Keratinocyte (primary cell): Measurements from ENCODE around the gene FGGY. TPM values are rescaled to one million over a fixed set of nuclear protein-coding genes. Genes with fewer than 3 reads are reported as not detected.

ENCODE experiments used
- DNase-seq: peaks from one replicate; pipeline ENCODE4 v3.0.0-alpha.2; 2011; ENCODE audit warnings: low read depth, missing footprints, low spot score
- FAIRE-seq: peaks from 2 replicates; lab custom pipeline; 2011; peaks lifted over from hg19 to GRCh38; lab: Jason Lieb, UNC
- H2AFZ ChIP-seq: 2 replicates; pipeline ENCODE4 v1.6.0; 2012; ENCODE audit warnings: low read length, control low read depth, inconsistent platforms; ENCODE audit not compliant: control insufficient read depth
- H3K27ac ChIP-seq: 2 replicates; pipeline ENCODE4 v1.5.1; 2011; ENCODE audit warnings: low read length; ENCODE audit not compliant: control insufficient read depth, insufficient read depth
- H3K27me3 ChIP-seq: 3 replicates; pipeline ENCODE4 v1.6.0; 2011; ENCODE audit warnings: low read length; ENCODE audit not compliant: control insufficient read depth, insufficient read depth; ENCODE audit errors: extremely low read depth
- H3K36me3 ChIP-seq, 2 experiments: 2 replicates in 1 of 2; 3 replicates in 1 of 2; pipeline ENCODE4 v1.5.1; 2011; ENCODE audit warnings: low read length in 2 of 2, mild to moderate bottlenecking in 1 of 2; ENCODE audit not compliant: control insufficient read depth in 2 of 2, insufficient read depth in 2 of 2; ENCODE audit errors: extremely low read depth in 1 of 2
- H3K4me1 ChIP-seq: 3 replicates; pipeline ENCODE4 v1.5.1; 2011; ENCODE audit warnings: low read length; ENCODE audit not compliant: control insufficient read depth, insufficient read depth; ENCODE audit errors: extremely low read depth
- H3K4me2 ChIP-seq: 3 replicates; pipeline ENCODE4 v1.6.0; 2011; ENCODE audit warnings: low read depth, low read length; ENCODE audit not compliant: control insufficient read depth, insufficient read depth; ENCODE audit errors: extremely low read depth
- H3K4me3 ChIP-seq, 3 experiments: fragments of 200-600 bp in 1 of 3; sonication (generic) in 1 of 3; 2 replicates in 2 of 3; 3 replicates in 1 of 3; pipeline ENCODE4 v1.5.1; 2011 to 2016; ENCODE audit warnings: low read length in 3 of 3, mild to moderate bottlenecking in 3 of 3, control low read depth in 2 of 3, inconsistent platforms in 1 of 3, low read depth in 1 of 3, mixed read lengths in 1 of 3, mixed run types in 1 of 3, moderate library complexity in 1 of 3; ENCODE audit not compliant: control insufficient read depth in 2 of 3, insufficient read depth in 2 of 3; ENCODE audit errors: extremely low read depth in 1 of 3
- H3K79me2 ChIP-seq: 2 replicates; pipeline ENCODE4 v1.6.0; 2012; ENCODE audit warnings: low read length; ENCODE audit not compliant: control insufficient read depth, insufficient read depth
- H3K9ac ChIP-seq: 3 replicates; pipeline ENCODE4 v1.6.0; 2011; ENCODE audit warnings: low read length; ENCODE audit not compliant: control insufficient read depth, insufficient read depth; ENCODE audit errors: extremely low read depth
- H3K9me1 ChIP-seq: 3 replicates; pipeline ENCODE4 v1.6.0; 2011; ENCODE audit warnings: low read length; ENCODE audit not compliant: control insufficient read depth, insufficient read depth; ENCODE audit errors: extremely low read depth
- H3K9me3 ChIP-seq: 2 replicates; pipeline ENCODE4 v1.5.1; 2012; ENCODE audit warnings: low read depth, low read length; ENCODE audit not compliant: control insufficient read depth
- H4K20me1 ChIP-seq: 3 replicates; pipeline ENCODE4 v1.6.0; 2011; ENCODE audit warnings: low read length; ENCODE audit not compliant: control insufficient read depth, insufficient read depth; ENCODE audit errors: extremely low read depth
- CTCF ChIP-seq, 3 experiments: IDR thresholded peaks in 1 of 3; conservative IDR thresholded peaks in 1 of 3; optimal IDR thresholded peaks in 1 of 3; 2 replicates in 2 of 3; 3 replicates in 1 of 3; pipeline versions ENCODE3 to v1.5.1; 2011; ENCODE audit warnings: low read length in 3 of 3, mild to moderate bottlenecking in 3 of 3, moderate library complexity in 2 of 3, control low read depth in 1 of 3, inconsistent platforms in 1 of 3; ENCODE audit not compliant: insufficient read depth in 2 of 3; ENCODE audit errors: extremely low read depth in 1 of 3
- EZH2 ChIP-seq: IDR thresholded peaks from one replicate; pipeline ENCODE4 v1.6.1; 2012; ENCODE audit warnings: inconsistent platforms, mild to moderate bottlenecking, low read length, moderate library complexity
- dilution Hi-C: fragments of 300-500 bp; cut with MboI; formaldehyde crosslinking; loops from one replicate; pipeline ENCODE4 v1.7.0; 2020; ENCODE audit warnings: low sequenced_read_pairs; ENCODE audit not compliant: extremely low pct_ligation_motif_present
- polyA plus RNA-seq, 5 experiments: library from polyadenylated mRNA; depleted of rRNA in 3 of 5; stranded (reverse) in 3 of 5; stranded (forward) in 1 of 5; unstranded in 1 of 5; fragments of >200 nt; gene quantifications; 1 replicate in 1 of 5; 2 replicates in 3 of 5; 3 replicates in 1 of 5; pipeline versions ENCODE4 v1.2.1 to v1.2.3, GENCODE V29; 2011 to 2012; ENCODE audit warnings: missing spikeins in 2 of 5, low read depth in 1 of 5, low replicate concordance in 1 of 5

The FGGY gene
- polyA plus RNA-seq, 1 donor (not counting 4 experiments of a cell fraction or from before 2014, with no cell fraction given): 16.6 TPM

- dilution Hi-C loops: no loop called here
- H3K4me2 ChIP-seq: no peak overlapping the region
- H2AFZ ChIP-seq: no peak overlapping the region
- H3K27me3 ChIP-seq: no peaks in the 10 kb centered on the region
- TF ChIP-seq EZH2: no peak
- no peak for TF ChIP-seq CTCF (optimal IDR thresholded peaks at IDR 0.05 in 1 of 3, IDR thresholded peaks at IDR 0.05 in 1 of 3, conservative IDR thresholded peaks at IDR 0.05 in 1 of 3; ENCODE audit: extremely low read depth in 1 of 3, insufficient read depth in 2 of 3, low read length in 3 of 3)
- H3K4me1 ChIP-seq: peaks cover 13% of the 10 kb centered on the region
- no peak overlapping the region for H3K4me3 ChIP-seq
- H3K27ac ChIP-seq: no peak overlapping the region
- H3K36me3 ChIP-seq: no peaks in the 10 kb centered on the region
- no peak overlapping the region for H3K9ac ChIP-seq
- H4K20me1 ChIP-seq: no peaks in the 10 kb centered on the region
- H3K9me1 ChIP-seq: no peaks in the 10 kb centered on the region
- DNase-seq (no peak), FAIRE-seq (no peak)
- no peaks in the 10 kb centered on the region for H3K9me3 ChIP-seq
- H3K79me2 ChIP-seq: no peaks in the 10 kb centered on the region
Measured at GRCh38 chr1:59474496-59474895, 177.6 kb downstream of the FGGY start.

- H2AFZ ChIP-seq: no peak overlapping the region
- FAIRE-seq: peak; percentile 48
- H3K36me3 ChIP-seq: no peaks in the 10 kb centered on the region
- H3K27me3 ChIP-seq: no peaks in the 10 kb centered on the region
- H3K79me2 ChIP-seq: no peaks in the 10 kb centered on the region
- no peaks in the 10 kb centered on the region for H3K9me3 ChIP-seq
- H3K9me1 ChIP-seq: no peaks in the 10 kb centered on the region
- no peaks in the 10 kb centered on the region for H4K20me1 ChIP-seq
- DNase-seq: no peak
- H3K27ac ChIP-seq: no peak overlapping the region
- peaks cover 13% of the 10 kb centered on the region for H3K4me1 ChIP-seq
- H3K9ac ChIP-seq: no peak overlapping the region
- H3K4me3 ChIP-seq: no peak overlapping the region
- no peak overlapping the region for H3K4me2 ChIP-seq
- TF ChIP-seq EZH2: no peak
- TF ChIP-seq CTCF (optimal IDR thresholded peaks at IDR 0.05 in 1 of 3, IDR thresholded peaks at IDR 0.05 in 1 of 3, conservative IDR thresholded peaks at IDR 0.05 in 1 of 3; ENCODE audit: extremely low read depth in 1 of 3, insufficient read depth in 2 of 3, low read length in 3 of 3): no peak
- dilution Hi-C loops: no loop called here
Measured at GRCh38 chr1:59475737-59476136, 178.8 kb downstream of the FGGY start.
